C4-2B (cell line): ENCODE results near the gene DCTN1.

ENCODE experiments used
- CTCF ChIP-seq: fragments of 450-650 bp; conservative IDR thresholded peaks from 2 replicates; pipeline ENCODE4 v1.5.1; 2017; ENCODE audit warnings: mild to moderate bottlenecking
- ZFX ChIP-seq: fragments of 450-650 bp; IDR thresholded peaks from 2 replicates; pipeline ENCODE4 v1.6.1; 2017

- TF ChIP-seq CTCF (no peak), ZFX (no peak)
Measured at GRCh38 chr2:74424995-74425406, 44.9 kb upstream of the DCTN1 start.
